HEK293 (cell line): ENCODE data around the gene TOM1.

Experiments used
- CTCF ChIA-PET: fragments of 350-600 bp; formaldehyde crosslinking; extraction: SDS; loops from one replicate; lab custom pipeline; 2021; ENCODE audit warnings: antibody characterized with exemption; lab: Yijun Ruan, JAX
- POLR2A ChIA-PET: fragments of 300-600 bp; formaldehyde crosslinking; extraction: SDS; loops from one replicate; lab custom pipeline; 2020; ENCODE audit warnings: antibody characterized with exemption, inconsistent platforms; lab: Yijun Ruan, JAX
- H3K27ac ChIP-seq: fragments of 200-500 bp; sonication (Bioruptor generic); 2 replicates; pipeline ENCODE4 v1.5.1; 2014; ENCODE audit warnings: low read depth, low read length, control low read depth, inconsistent platforms; ENCODE audit errors: extremely low read depth
- H3K36me3 ChIP-seq, 2 experiments: fragments of 200-500 bp in 1 of 2; sonication (Bioruptor generic) in 1 of 2; 1 replicate in 1 of 2; 2 replicates in 1 of 2; pipeline ENCODE4 v1.5.1; 2014 to 2017; ENCODE audit warnings: inconsistent platforms in 2 of 2, low read length in 2 of 2; ENCODE audit not compliant: control insufficient read depth in 2 of 2, insufficient read depth in 1 of 2
- H3K4me1 ChIP-seq: fragments of 200-500 bp; sonication (Bioruptor generic); 2 replicates; pipeline ENCODE4 v1.5.1; 2014; ENCODE audit warnings: mild to moderate bottlenecking, low read length, inconsistent platforms; ENCODE audit not compliant: control insufficient read depth, insufficient read depth
- H3K4me3 ChIP-seq: 2 replicates; pipeline ENCODE4 v1.5.1; 2011; ENCODE audit warnings: low read depth, mild to moderate bottlenecking, control low read depth, low read length, moderate library complexity
- H3K9me3 ChIP-seq: fragments of 200-500 bp; sonication (Bioruptor generic); 2 replicates; pipeline ENCODE4 v1.5.1; 2014; ENCODE audit warnings: low read depth, low read length, inconsistent platforms; ENCODE audit not compliant: control insufficient read depth, insufficient read depth
- EGR2 ChIP-seq: fragments of 450-650 bp; formaldehyde crosslinking; IDR thresholded peaks from 2 replicates; pipeline ENCODE4 v1.5.1; 2016; ENCODE audit warnings: low read depth, missing biosample characterization, missing genetic modification characterization
- GFI1B ChIP-seq: fragments of 450-650 bp; formaldehyde crosslinking; IDR thresholded peaks from 2 replicates; pipeline ENCODE4 v1.5.1; 2016; ENCODE audit warnings: missing biosample characterization, missing genetic modification characterization
- KLF16 ChIP-seq: fragments of 450-650 bp; formaldehyde crosslinking; IDR thresholded peaks from 2 replicates; pipeline ENCODE4 v1.5.1; 2017; ENCODE audit warnings: missing biosample characterization, missing genetic modification characterization
- SCRT1 ChIP-seq: fragments of 450-650 bp; formaldehyde crosslinking; IDR thresholded peaks from 2 replicates; pipeline ENCODE4 v1.5.1; 2016; ENCODE audit warnings: missing biosample characterization, missing genetic modification characterization, borderline replicate concordance
- SCRT2 ChIP-seq: fragments of 450-650 bp; formaldehyde crosslinking; IDR thresholded peaks from 2 replicates; pipeline ENCODE4 v1.5.1; 2016; ENCODE audit warnings: missing biosample characterization, missing genetic modification characterization
- ZBTB1 ChIP-seq: fragments of 450-650 bp; formaldehyde crosslinking; IDR thresholded peaks from 2 replicates; pipeline ENCODE4 v1.5.1; 2016; ENCODE audit warnings: missing biosample characterization, missing genetic modification characterization
- ZBTB6 ChIP-seq: fragments of 450-650 bp; formaldehyde crosslinking; IDR thresholded peaks from 2 replicates; pipeline ENCODE4 v1.5.1; 2017; ENCODE audit warnings: missing biosample characterization, missing genetic modification characterization
- ZNF10 ChIP-seq: fragments of 450-650 bp; formaldehyde crosslinking; IDR thresholded peaks from 2 replicates; pipeline ENCODE4 v1.5.1; 2017; ENCODE audit warnings: missing biosample characterization, missing genetic modification characterization
- ZNF148 ChIP-seq: fragments of 450-650 bp; formaldehyde crosslinking; IDR thresholded peaks from 2 replicates; pipeline ENCODE4 v1.5.0; 2017; ENCODE audit warnings: missing biosample characterization, missing genetic modification characterization, borderline replicate concordance
- ZNF184 ChIP-seq: fragments of 450-650 bp; IDR thresholded peaks from 2 replicates; pipeline ENCODE4 v1.5.1; 2018; ENCODE audit warnings: missing biosample characterization, mild to moderate bottlenecking, missing genetic modification characterization
- ZNF350 ChIP-seq: fragments of 450-650 bp; formaldehyde crosslinking; IDR thresholded peaks from 2 replicates; pipeline ENCODE4 v1.5.0; 2017; ENCODE audit warnings: missing biosample characterization, mild to moderate bottlenecking, missing genetic modification characterization
- ZNF473 ChIP-seq: fragments of 450-650 bp; formaldehyde crosslinking; IDR thresholded peaks from 2 replicates; pipeline ENCODE4 v1.5.1; 2017; ENCODE audit warnings: missing biosample characterization, missing genetic modification characterization
- ZNF48 ChIP-seq: fragments of 450-650 bp; formaldehyde crosslinking; IDR thresholded peaks from 2 replicates; pipeline ENCODE4 v1.5.1; 2016; ENCODE audit warnings: missing biosample characterization, missing genetic modification characterization
- ZNF529 ChIP-seq: fragments of 450-650 bp; formaldehyde crosslinking; IDR thresholded peaks from 2 replicates; pipeline ENCODE4 v1.5.1; 2017; ENCODE audit warnings: missing genetic modification characterization, missing biosample characterization; ENCODE audit not compliant: insufficient replicate concordance
- ZNF580 ChIP-seq: fragments of 450-650 bp; formaldehyde crosslinking; IDR thresholded peaks from 2 replicates; pipeline ENCODE4 v1.5.1; 2016; ENCODE audit warnings: missing biosample characterization, missing genetic modification characterization
- ZNF623 ChIP-seq: fragments of 450-650 bp; formaldehyde crosslinking; IDR thresholded peaks from 2 replicates; pipeline ENCODE4 v1.5.1; 2016; ENCODE audit warnings: missing biosample characterization, missing genetic modification characterization
- ZNF658 ChIP-seq: fragments of 450-650 bp; formaldehyde crosslinking; IDR thresholded peaks from 2 replicates; pipeline ENCODE4; 2016; ENCODE audit warnings: missing biosample characterization, missing genetic modification characterization
- ZNF768 ChIP-seq: fragments of 450-650 bp; formaldehyde crosslinking; IDR thresholded peaks from 2 replicates; pipeline ENCODE4 v1.5.1; 2018; ENCODE audit warnings: missing biosample characterization, mild to moderate bottlenecking, missing genetic modification characterization
- ZNF777 ChIP-seq: fragments of 450-650 bp; formaldehyde crosslinking; IDR thresholded peaks from 2 replicates; pipeline ENCODE4 v1.5.1; 2017; ENCODE audit warnings: missing biosample characterization, missing genetic modification characterization, borderline replicate concordance
- ZNF785 ChIP-seq: fragments of 450-650 bp; formaldehyde crosslinking; IDR thresholded peaks from 2 replicates; pipeline ENCODE4 v1.5.1; 2016; ENCODE audit warnings: missing biosample characterization, missing genetic modification characterization
- ZNF791 ChIP-seq: fragments of 450-650 bp; formaldehyde crosslinking; IDR thresholded peaks from 2 replicates; pipeline ENCODE4 v1.5.1; 2016; ENCODE audit warnings: missing biosample characterization, missing genetic modification characterization
- TF ChIP-seq, protein P1 (sequence below): fragments of 450-650 bp; formaldehyde crosslinking; IDR thresholded peaks from 2 replicates; pipeline ENCODE4 v1.5.1; 2016; ENCODE audit warnings: missing biosample characterization, missing genetic modification characterization

TOM1 gene

GRCh38 chr22:35392357-35392756, 92.7 kb downstream of the TOM1 start:
- POLR2A ChIA-PET: no interaction called here
- Histone ChIP-seq H3K9me3 (no peaks in the 10 kb centered on the region), H3K4me1 (peaks cover 6% of the 10 kb centered on the region), H3K4me3 (no peak overlapping the region), H3K36me3 (peaks cover 0 to 47% of the 10 kb centered on the region in 2 experiments; a peak in 2 of 3 replicates), H3K27ac (no peak overlapping the region)
- TF ChIP-seq GFI1B (tag by site-specific recombination) (no peak), SCRT2 (tag by site-specific recombination) (no peak), ZNF48 (tag by site-specific recombination) (no peak), ZNF623 (tag by site-specific recombination) (no peak), ZNF184 (tag by site-specific recombination) (no peak), ZNF350 (no peak), ZNF777 (no peak), ZNF529 (tag by site-specific recombination) (no peak)
- TF ChIP-seq, protein P1, sequence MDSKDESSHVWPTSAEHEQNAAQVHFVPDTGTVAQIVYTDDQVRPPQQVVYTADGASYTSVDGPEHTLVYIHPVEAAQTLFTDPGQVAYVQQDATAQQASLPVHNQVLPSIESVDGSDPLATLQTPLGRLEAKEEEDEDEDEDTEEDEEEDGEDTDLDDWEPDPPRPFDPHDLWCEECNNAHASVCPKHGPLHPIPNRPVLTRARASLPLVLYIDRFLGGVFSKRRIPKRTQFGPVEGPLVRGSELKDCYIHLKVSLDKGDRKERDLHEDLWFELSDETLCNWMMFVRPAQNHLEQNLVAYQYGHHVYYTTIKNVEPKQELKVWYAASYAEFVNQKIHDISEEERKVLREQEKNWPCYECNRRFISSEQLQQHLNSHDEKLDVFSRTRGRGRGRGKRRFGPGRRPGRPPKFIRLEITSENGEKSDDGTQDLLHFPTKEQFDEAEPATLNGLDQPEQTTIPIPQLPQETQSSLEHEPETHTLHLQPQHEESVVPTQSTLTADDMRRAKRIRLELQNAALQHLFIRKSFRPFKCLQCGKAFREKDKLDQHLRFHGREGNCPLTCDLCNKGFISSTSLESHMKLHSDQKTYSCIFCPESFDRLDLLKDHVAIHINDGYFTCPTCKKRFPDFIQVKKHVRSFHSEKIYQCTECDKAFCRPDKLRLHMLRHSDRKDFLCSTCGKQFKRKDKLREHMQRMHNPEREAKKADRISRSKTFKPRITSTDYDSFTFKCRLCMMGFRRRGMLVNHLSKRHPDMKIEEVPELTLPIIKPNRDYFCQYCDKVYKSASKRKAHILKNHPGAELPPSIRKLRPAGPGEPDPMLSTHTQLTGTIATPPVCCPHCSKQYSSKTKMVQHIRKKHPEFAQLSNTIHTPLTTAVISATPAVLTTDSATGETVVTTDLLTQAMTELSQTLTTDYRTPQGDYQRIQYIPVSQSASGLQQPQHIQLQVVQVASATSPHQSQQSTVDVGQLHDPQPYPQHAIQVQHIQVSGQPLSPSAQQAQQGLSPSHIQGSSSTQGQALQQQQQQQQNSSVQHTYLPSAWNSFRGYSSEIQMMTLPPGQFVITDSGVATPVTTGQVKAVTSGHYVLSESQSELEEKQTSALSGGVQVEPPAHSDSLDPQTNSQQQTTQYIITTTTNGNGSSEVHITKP (tag by site-specific recombination): no peak
- CTCF ChIA-PET: no interaction called here

DNA sequence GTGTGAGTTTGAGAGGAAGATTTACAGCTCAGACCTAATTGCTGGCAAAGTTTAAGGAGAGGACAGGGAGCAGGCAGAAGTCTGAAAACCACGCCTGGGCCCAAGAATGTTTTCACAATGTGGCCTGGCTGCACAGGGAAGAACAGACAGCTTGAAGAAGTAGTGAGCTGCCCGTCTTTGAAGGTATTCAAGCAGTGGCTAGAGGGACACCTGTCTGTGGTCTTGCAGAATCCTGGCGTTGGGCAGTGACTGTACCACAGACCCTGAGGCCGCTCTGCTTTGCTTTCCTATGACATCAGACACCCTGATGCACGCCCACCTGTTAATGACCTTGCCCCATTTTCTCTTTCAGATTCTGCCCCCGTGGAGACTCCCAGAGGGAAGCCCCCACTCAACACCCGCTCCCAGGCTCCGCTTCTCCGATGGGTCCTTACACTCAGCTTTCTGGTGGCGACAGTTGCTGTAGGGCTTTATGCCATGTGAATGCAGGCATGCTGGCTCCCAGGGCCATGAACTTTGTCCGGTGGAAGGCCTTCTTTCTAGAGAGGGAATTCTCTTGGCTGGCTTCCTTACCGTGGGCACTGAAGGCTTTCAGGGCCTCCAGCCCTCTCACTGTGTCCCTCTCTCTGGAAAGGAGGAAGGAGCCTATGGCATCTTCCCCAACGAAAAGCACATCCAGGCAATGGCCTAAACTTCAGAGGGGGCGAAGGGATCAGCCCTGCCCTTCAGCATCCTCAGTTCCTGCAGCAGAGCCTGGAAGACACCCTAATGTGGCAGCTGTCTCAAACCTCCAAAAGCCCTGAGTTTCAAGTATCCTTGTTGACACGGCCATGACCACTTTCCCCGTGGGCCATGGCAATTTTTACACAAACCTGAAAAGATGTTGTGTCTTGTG, 93.7 kb downstream of the TOM1 start:
- Histone ChIP-seq H3K27ac (no peak overlapping the region), H3K4me3 (no peak overlapping the region), H3K4me1 (peaks cover 10% of the 10 kb centered on the region), H3K9me3 (no peaks in the 10 kb centered on the region), H3K36me3 (peaks cover 0 to 43% of the 10 kb centered on the region in 2 experiments; a peak in 2 of 3 replicates)
- ChIA-PET POLR2A (interaction anchor here (1.0 kb wide), 1 partner anchor 10 kb away, joined by 4 read pairs; no protein-coding TSS in a partner anchor), CTCF (interaction anchor here (0.6 kb wide), 1 partner anchor 44 kb away, joined by 4 read pairs; no protein-coding TSS in a partner anchor)
- TF ChIP-seq SCRT1 (tag by site-specific recombination) (0 out of 2 replicates have a peak, but pooled peaks have one; percentile 36), ZNF473 (tag by site-specific recombination) (no peak), ZBTB1 (tag by site-specific recombination) (no peak), ZNF658 (tag by site-specific recombination) (no peak), ZBTB6 (tag by site-specific recombination) (no peak), ZNF791 (no peak), KLF16 (tag by site-specific recombination) (no peak), ZNF580 (tag by site-specific recombination) (peak; percentile 54; the same call in 1 of the 2 replicates), EGR2 (tag by site-specific recombination) (peak; percentile 73), ZNF785 (tag by site-specific recombination) (no peak), ZNF768 (tag by site-specific recombination) (no peak), ZNF48 (tag by site-specific recombination) (no peak), ZNF148 (no peak), ZNF10 (no peak)
- TF ChIP-seq, protein P1 (tag by site-specific recombination): no peak
